ENCODE results near the gene FYB2. TPM values are rescaled to one million over a fixed set of nuclear protein-coding genes. Genes with fewer than 3 reads are reported as not detected.
A peak's percentile ranks its signal among the peaks of the same experiment; 100 is the strongest.

FYB2 gene
- polyA plus RNA-seq, 1 donor (not counting 4 experiments of a cell fraction or from before 2014, with no cell fraction given), result not detected

DNA sequence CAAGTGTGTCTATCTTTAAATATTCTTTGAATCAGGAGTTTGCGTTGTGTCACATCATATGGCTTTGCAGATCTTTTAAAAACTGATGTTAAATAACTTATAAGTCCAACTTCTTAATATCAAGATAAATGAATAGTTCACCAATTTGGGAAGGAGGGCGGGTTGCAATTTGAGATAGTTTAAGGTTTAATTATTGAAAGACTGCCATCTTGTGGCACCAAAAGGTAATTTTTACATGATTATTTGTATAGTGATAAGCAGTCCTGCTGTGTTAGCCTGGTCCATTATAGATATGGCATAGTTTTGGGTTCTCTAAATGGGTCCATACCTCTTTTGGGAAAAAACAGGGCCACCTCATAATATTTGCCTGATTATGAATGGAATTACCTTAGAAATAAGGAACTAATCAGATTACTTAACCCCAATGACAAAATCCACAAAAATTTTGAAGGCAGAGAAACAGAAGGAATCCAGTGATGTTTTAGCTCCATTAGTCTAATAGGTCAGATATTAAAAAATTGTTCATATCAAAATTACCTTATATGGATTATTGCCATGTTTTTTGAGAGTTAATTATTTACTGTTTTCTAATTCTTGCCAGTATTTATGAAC is 109.8 kb downstream of the FYB2 start:
- no peak for DNase-seq (ENCODE audit: low read depth, low spot score)
- no peak overlapping the region for H3K4me2 ChIP-seq (ENCODE audit: control insufficient read depth, extremely low read depth, insufficient read depth, low read depth, low read length)
- no peak overlapping the region for H2AFZ ChIP-seq (ENCODE audit: control insufficient read depth, low read length)
- H3K9me1 ChIP-seq (ENCODE audit: control insufficient read depth, extremely low read depth, insufficient read depth, low read length), result no peaks in the 10 kb centered on the region
- peaks cover 7% of the 10 kb centered on the region for H3K4me1 ChIP-seq (ENCODE audit: control insufficient read depth, extremely low read depth, insufficient read depth, low read length)
- H3K9ac ChIP-seq (ENCODE audit: control insufficient read depth, extremely low read depth, insufficient read depth, low read length), result no peak overlapping the region
- H3K27me3 ChIP-seq (ENCODE audit: control insufficient read depth, extremely low read depth, insufficient read depth, low read length), result no peaks in the 10 kb centered on the region
- no peak overlapping the region for H3K27ac ChIP-seq (ENCODE audit: control insufficient read depth, insufficient read depth, low read length)
- FAIRE-seq, result peak; percentile 5
- TF ChIP-seq, protein P1, sequence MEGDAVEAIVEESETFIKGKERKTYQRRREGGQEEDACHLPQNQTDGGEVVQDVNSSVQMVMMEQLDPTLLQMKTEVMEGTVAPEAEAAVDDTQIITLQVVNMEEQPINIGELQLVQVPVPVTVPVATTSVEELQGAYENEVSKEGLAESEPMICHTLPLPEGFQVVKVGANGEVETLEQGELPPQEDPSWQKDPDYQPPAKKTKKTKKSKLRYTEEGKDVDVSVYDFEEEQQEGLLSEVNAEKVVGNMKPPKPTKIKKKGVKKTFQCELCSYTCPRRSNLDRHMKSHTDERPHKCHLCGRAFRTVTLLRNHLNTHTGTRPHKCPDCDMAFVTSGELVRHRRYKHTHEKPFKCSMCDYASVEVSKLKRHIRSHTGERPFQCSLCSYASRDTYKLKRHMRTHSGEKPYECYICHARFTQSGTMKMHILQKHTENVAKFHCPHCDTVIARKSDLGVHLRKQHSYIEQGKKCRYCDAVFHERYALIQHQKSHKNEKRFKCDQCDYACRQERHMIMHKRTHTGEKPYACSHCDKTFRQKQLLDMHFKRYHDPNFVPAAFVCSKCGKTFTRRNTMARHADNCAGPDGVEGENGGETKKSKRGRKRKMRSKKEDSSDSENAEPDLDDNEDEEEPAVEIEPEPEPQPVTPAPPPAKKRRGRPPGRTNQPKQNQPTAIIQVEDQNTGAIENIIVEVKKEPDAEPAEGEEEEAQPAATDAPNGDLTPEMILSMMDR (optimal IDR thresholded peaks at IDR 0.05 in 1 of 3, IDR thresholded peaks at IDR 0.05 in 1 of 3, conservative IDR thresholded peaks at IDR 0.05 in 1 of 3; ENCODE audit: extremely low read depth in 1 of 3, insufficient read depth in 2 of 3, low read length in 3 of 3), result peak in 2 of 3 experiments; percentile 35 to 40
- no peak for TF ChIP-seq EZH2 (IDR thresholded peaks at IDR 0.05; ENCODE audit: low read length)
- no peak overlapping the region for H3K4me3 ChIP-seq (ENCODE audit: control insufficient read depth in 2 of 3, extremely low read depth in 1 of 3, insufficient read depth in 2 of 3, low read depth in 1 of 3, low read length in 3 of 3)
- no peaks in the 10 kb centered on the region for H3K9me3 ChIP-seq (ENCODE audit: control insufficient read depth, low read depth, low read length)
- H3K79me2 ChIP-seq (ENCODE audit: control insufficient read depth, insufficient read depth, low read length), result no peaks in the 10 kb centered on the region
- H3K36me3 ChIP-seq (ENCODE audit: control insufficient read depth in 2 of 2, extremely low read depth in 1 of 2, insufficient read depth in 2 of 2, low read length in 2 of 2), result no peaks in the 10 kb centered on the region
- dilution Hi-C loops (cut with MboI; ENCODE audit: extremely low pct_ligation_motif_present, low sequenced_read_pairs), result no loop called here
- no peaks in the 10 kb centered on the region for H4K20me1 ChIP-seq (ENCODE audit: control insufficient read depth, extremely low read depth, insufficient read depth, low read length)

DNA sequence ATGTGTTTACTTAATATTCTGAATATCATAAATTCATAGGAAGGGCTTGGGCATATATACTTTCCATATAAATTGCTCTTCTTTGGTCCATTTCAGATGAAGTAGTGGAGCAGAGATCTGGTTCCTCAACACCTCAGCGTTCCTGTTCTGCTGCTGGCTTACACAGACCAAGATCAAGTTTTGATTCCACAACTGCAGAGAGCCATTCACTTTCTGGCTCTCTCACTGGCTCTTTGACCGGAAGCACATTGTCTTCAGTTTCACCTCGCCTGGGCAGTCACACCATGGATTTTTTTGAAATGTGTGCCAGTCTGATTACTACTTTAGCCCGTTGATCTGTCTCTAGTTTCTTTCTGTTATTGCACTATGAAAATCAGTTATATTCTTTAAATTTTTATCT is 111.8 kb downstream of the FYB2 start:
- no peak overlapping the region for H3K9ac ChIP-seq (ENCODE audit: control insufficient read depth, extremely low read depth, insufficient read depth, low read length)
- H3K79me2 ChIP-seq (ENCODE audit: control insufficient read depth, insufficient read depth, low read length), result no peaks in the 10 kb centered on the region
- H3K4me3 ChIP-seq (ENCODE audit: control insufficient read depth in 2 of 3, extremely low read depth in 1 of 3, insufficient read depth in 2 of 3, low read depth in 1 of 3, low read length in 3 of 3), result no peak overlapping the region
- no peak overlapping the region for H2AFZ ChIP-seq (ENCODE audit: control insufficient read depth, low read length)
- H3K36me3 ChIP-seq (ENCODE audit: control insufficient read depth in 2 of 2, extremely low read depth in 1 of 2, insufficient read depth in 2 of 2, low read length in 2 of 2), result no peaks in the 10 kb centered on the region
- dilution Hi-C loops (cut with MboI; ENCODE audit: extremely low pct_ligation_motif_present, low sequenced_read_pairs), result no loop called here
- H3K27me3 ChIP-seq (ENCODE audit: control insufficient read depth, extremely low read depth, insufficient read depth, low read length), result no peaks in the 10 kb centered on the region
- H3K9me1 ChIP-seq (ENCODE audit: control insufficient read depth, extremely low read depth, insufficient read depth, low read length), result no peaks in the 10 kb centered on the region
- H3K27ac ChIP-seq (ENCODE audit: control insufficient read depth, insufficient read depth, low read length), result no peak overlapping the region
- H3K4me2 ChIP-seq (ENCODE audit: control insufficient read depth, extremely low read depth, insufficient read depth, low read depth, low read length), result no peak overlapping the region
- no peaks in the 10 kb centered on the region for H4K20me1 ChIP-seq (ENCODE audit: control insufficient read depth, extremely low read depth, insufficient read depth, low read length)
- H3K9me3 ChIP-seq (ENCODE audit: control insufficient read depth, low read depth, low read length), result no peaks in the 10 kb centered on the region
- FAIRE-seq (no peak), DNase-seq (ENCODE audit: low read depth, low spot score) (no peak)
- TF ChIP-seq EZH2 (IDR thresholded peaks at IDR 0.05; ENCODE audit: low read length), result no peak
- TF ChIP-seq, protein P1 (optimal IDR thresholded peaks at IDR 0.05 in 1 of 3, IDR thresholded peaks at IDR 0.05 in 1 of 3, conservative IDR thresholded peaks at IDR 0.05 in 1 of 3; ENCODE audit: extremely low read depth in 1 of 3, insufficient read depth in 2 of 3, low read length in 3 of 3), result no peak
- H3K4me1 ChIP-seq (ENCODE audit: control insufficient read depth, extremely low read depth, insufficient read depth, low read length), result peaks cover 7% of the 10 kb centered on the region
